ENCODE measurements around the gene NFIA.
"Not testable (repeated sequence)": the region's sequence is repeated elsewhere in the genome, so short reads cannot be mapped to it uniquely, and the experiment has no call there.

Gene NFIA

DNA sequence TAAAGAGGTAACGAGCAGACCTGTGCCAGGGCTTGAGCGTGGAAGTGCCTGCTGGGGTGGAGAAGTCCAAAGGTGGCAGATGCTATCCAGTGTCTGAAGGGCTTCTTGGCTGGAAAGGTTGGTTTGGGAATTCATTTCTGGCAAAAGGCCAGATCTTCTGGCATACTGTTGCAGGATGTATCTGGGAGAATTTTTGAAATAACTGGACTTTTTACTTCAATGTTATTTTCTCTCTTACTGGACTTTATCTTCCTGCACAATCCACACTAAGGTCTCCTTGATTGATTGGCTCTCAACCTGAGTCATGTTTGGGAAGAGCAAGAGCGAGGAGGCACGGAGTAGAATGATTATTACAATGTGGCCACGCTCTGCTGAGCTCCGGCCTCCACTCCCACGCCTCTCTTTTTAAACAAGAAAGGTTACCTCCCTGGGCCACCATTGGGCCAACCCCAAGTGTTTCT is 364.2 kb downstream of the NFIA start:
- DNase-seq, result no peak

DNA sequence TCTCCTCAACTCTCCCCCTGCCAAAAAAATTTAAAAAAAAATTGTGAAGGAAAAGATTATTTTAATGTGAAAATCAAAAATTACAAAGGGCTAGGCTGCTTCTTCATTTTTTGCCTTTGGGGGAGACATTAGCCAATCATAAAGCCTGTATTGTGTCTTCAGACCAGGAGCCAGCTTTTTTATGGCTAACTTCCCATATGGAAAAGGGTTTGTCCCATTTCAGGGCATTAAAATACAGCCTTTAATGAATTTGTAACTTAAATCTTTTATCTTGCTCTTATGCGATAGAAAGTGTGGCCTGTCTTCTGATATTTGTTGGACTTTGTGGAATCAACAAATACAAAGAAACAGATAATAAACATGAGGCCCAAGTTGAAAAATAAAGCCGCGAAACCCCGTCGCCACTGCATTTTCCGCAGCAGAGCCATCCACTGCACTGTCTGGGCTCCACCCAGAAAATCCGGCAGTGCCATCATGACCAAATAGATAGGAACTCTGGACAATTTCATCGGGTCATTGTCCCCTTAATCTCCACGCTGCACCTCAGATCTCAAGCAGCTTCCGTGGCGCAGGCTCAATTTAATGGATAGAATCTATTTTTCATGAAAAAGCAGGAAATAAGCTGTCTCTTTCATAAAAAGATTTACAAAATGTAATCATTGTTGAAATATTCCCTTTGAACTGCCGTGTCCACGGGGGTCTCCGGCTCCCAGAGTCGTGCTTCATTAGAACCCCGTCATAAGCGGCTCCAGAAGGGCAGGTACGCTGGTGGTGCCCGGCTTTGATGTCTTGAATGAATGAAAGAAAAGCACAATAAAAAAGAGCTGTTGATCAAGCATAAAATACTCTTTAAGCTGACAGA is 365.0 kb downstream of the NFIA start:
- DNase-seq, result no peak

DNA sequence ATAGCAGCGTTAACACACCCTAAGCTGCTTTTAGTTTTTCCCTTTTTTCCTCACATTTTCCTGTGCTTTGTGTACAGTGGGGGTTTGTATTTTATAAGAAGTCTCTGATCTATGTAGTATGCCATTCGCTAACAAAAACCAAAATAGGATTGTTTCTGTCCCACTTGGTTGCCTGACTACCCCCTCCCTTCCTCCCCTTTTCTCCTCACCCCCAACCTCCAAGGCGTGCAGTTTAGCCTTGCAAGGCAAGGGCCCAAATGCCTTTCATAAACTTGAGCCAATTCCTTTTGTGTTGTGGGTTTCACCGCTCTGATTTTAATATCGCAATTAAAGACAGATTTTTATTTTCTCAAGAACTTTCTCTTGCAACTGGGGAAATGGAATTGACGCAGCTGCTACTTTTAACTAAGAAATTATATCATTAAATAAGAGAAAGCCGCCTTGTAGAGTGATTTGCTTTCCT is 365.6 kb downstream of the NFIA start:
- DNase-seq, result no peak

DNA sequence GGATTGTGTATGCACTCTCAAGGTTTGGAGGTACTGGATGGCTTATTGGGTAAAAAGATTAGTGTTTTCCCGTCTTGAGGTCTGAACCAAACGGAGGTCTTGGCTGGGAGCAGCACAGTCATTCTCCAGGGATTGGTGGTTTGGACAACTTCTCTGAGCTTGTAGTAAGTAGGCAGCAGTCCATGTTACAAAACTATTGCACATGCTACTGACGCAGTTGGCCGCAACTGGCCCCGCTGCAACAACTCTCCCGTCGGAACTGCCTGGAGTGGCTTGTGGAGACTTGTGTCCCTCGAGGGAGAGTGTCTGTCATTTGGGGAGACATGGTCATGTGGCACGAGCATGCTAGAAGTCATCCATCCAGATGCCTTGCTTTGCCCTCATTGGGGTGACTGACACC is 366.6 kb downstream of the NFIA start:
- no peak for DNase-seq

DNA sequence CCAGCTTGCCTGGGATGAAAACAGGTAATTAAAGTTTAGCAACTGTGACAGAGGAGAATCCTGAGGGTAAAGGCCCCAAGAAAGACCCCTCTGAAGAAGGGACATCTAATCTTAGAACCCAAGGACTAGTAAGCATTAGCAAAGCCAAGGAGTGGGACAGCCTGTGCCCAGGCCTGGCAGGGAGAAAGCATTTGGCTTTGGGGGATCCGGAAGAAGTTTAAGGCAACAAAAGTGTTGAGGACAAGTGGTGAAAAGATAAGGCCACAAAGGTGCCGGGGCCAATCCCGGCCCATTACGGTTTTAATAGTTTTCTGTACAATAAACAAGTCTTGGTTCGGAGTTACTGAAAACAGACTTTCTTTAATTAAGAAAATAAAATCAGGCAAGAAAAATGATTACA is 367.0 kb downstream of the NFIA start:
- no peak for DNase-seq

DNA sequence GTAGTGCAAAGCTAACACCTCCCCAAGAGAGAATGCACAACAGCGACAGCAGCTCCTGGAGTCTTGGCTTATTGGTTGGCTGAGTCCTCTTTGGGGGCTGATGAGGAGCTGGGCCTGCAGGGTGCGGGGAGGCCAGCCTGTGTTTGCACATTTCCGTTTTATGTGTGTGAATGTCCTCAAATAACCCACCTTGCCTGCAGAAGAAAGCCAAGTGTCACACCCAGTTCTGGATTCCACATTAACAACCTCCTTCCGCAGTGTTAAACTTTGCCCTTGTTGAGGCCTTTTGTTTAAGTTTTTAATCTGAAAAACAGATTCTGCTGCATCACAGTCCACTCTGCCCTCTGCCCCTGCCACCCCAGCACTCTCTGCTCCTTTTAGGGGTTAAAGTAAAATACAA is 368.1 kb downstream of the NFIA start:
- no peak for DNase-seq

DNA sequence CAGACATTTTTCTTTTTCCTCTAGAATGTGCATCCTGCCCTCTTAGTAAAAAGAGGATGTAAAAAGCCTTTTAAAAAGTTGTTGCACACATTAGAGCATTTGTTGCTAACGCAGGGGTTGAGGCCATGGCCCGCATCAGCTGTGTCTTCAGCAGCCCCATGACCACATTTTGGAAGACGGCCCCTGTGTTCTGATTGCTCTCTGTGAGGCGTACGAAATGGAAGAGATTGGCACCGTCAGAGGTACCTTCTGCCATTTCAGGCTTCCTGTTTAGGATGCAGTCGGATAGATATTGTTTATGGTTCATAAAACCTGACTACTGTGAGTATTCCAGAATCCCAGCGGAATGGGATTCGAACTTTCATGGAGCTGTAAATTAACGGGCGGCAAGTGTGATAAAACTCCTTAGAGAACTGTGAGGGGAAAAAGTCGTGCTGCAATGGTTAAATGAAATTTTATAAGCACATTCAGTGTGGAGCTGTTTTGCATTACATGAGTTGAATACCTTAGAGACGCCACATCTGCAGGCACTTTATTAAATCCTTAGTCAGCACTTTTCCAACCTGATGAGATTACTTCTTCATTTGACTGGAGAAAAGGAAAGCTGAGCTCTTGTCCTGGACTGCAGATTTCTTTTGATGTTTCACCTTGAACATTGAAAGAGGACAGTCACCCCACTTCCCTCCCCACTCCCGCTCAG is 368.7 kb downstream of the NFIA start:
- no peak for DNase-seq

DNA sequence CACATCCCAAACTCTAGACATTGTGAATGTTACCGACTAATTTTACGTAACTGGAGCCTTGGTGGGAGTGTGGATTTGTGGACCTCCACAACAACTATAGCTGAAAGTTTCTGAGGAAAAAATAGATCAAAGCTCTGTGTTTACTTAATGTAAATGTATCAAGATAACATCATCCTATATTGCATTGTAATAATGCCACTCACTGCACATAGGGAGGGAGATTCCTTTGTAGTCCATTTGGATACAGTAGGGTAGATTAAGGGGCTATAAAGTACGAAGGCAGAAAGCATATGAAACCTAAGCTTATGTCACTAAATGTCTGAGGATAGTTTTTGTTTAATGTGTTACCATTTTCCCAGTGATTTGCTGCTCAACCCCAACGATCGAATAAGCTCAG is 369.2 kb downstream of the NFIA start:
- DNase-seq, result no peak

DNA sequence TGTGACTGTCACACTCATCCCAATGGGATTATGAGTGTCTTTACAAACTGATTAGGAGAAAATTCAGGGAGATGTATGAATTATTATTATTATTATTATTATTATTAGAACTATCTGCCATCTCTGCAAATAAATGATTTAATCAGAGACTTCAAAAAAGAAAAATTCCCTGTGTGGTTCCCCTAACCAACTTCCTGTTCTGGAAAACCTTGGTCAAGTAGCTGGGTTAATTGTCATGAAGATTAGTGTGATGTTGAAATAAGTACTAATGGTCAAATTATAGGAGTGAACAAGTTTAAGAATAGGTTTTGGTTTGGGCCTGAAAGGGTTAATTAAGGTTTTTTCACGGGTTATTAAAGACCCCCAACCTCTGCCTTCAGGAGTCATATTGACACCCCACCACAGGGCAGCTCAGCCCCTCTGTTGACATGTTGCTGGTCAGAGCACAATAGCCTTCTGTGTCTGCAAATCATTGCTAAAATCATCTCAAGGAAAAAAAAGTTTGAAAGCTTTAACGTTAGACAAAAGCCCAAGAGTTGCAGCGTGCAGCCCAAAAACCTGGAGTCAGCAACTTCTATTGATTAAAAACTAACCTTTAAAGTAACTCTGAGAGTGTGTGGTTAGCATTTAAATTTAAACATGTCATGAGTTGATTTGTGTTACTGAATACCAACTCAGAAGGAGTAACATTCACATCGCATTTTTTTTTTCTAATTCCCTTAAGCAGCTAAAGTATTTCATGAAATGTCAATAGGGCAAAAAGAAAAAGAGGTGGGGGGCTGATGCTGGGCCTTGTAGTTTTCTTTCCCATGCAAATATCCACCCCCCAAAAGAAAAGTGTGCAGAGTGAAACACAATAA is 370.0 kb downstream of the NFIA start:
- DNase-seq, result no peak

DNA sequence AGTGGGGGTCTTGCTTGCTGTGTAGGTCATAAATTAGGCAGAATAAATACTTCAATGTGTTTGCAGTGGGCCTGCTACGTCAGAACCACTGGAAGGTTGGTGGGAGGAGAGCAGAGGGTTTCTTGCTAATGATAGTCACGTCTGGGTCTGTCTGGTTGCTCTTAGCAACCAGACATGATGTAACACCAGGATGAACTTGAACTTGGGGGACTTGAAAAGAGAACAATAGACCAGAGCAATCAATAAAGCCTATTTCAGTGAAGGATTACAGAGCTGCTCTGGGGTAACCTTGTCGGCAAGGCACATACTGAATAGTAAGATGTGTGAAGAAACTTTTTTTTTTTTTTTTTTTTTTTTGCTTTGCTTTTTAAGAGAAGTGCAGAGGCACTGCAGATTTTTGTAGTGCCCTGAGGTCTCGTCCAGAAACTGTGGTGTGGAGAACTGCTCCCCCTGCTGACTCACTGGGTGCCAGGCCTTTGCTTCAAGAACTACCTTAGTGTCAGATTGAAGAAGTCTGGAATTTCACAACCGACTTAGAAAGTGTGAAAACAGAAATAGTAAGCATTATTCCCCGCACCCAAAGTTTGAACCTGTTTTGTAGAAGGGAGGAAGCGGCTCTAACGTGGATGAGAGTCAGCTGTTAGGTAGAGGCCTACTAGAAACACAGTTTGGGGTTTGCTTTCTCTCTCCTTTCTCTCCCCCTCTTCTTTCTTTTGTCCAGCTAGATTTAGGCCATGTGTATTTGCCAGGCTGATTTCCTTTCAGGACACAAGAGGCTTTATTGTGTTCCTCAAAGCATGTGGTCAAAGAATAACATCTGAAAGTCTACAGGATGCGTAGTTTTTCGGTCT is 371.0 kb downstream of the NFIA start:
- DNase-seq, result no peak

DNA sequence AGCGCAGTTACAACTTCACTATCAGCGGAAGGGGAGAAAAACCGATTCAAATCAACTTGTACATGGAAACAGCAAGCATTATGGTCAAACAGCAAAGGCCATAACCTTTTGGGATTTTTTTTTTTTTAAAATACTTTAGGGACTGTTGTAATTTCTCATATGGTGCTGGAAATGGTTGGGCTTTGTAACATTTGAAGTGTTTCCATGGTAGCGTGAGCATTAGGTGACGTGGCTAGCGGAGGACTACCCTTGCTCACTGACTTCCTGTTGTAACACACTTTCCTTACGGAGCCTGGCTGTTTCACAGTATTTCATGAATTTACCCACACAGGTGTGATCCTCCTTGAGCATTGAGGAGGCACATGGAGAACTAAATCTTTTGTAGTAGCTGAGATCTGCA is 373.0 kb downstream of the NFIA start:
- no peak for DNase-seq

DNA sequence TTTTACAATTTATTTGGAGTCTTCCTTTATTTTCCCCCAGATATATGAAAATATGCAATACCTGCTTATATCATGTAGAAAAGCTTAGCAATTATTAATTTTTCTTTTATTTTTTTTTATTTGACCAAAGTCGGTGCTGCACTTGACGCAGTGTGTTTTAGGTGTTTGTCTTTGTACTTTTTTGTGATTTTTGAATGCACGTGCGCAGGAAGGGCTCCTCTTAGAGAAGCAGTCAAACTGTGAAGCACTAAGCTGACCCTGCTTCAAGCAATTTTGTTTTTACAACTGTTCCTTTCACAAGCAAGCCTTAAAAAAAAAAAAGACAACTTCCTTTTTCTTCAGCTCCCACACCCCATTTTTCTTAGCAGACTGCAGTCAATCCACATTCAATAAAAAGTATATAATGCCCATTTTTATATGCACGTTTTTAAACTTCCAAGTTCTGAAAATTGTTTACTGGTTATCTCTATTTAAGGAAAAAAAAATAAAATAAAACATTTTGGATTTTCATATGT is 375.2 kb downstream of the NFIA start:
- DNase-seq, result no peak

DNA sequence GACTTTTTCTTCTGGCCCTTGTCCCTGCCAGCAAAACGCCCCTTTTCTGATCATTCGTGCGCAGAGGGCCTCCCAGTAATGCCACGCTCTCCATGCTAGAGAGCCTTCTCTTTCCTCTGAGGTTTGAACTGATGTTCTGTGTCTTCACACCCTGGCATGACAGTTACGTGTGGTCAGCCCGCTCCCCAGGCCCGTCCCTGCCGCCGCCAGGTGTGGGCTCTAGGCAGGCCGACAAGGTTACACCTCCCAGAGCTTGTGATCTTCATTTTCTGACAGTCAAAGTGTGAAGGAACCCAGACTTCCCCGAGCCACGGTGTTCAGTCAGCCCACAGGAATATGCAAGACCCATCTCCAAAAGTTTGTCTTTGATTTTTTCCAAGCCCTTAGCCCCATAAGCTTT is 377.0 kb downstream of the NFIA start:
- DNase-seq, result no peak

DNA sequence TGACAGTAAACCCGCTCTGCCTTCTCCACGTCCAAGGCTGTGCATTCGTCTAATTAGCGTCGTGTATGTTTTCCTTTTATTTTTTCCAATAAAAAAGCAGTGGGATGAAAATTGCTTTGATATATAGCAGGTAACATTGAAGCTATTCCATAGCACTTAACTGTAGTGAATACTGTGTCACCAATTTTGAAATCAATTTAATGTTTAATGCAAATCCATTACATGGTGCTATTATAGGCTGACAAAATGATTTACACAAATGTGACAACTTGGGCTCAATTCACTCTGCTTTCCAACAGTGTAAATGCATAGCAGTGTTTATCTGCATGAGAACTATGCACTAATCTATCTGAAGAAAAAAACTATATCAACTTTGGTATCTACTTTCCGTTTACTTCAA is 377.8 kb downstream of the NFIA start:
- no peak for DNase-seq

DNA sequence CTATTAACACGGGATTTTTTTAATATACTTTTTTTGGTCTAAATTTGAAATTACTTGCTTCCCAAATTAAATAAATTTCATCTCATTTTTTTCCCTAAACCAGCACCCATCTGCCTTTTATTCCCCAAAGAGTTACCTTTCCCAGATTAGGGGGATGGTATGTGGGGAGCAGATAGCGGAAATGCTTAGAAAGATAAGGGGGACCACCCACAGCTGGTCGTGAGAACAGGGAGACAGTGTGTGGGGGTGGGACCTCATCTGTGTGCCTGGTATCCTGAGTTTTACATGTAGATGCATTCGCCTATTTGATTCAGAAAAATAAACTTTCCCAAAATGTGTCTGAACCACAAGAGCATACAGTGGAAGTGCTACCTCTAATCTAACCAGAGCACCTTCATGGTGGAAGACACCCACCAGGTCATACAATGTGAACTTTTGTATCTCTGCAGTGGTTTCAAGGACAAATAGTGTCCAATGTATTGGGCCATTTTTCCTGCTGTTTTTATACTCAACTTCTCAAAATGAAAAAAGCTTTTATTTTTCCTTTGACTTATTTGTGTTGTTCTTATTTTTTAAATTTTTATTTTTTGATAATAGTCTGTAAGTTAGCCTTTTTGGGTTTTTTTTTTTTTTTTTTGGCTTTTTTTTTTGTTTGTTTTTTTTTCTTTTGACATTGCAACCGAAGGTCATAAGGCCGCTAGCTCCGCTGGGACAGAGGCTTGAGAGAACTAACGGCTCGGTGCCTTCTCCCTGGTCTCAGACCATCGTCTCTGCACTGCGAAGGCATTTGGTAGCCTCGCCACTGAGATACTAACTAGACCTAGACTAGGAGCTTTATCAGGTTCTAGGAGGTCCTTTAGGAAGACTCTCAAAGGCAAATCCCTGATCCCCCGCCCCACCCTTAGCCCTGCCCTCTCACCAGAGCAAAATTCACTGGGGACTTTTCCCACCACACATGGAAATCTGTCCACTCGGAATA is 379.3 kb downstream of the NFIA start:
- DNase-seq, result no peak

DNA sequence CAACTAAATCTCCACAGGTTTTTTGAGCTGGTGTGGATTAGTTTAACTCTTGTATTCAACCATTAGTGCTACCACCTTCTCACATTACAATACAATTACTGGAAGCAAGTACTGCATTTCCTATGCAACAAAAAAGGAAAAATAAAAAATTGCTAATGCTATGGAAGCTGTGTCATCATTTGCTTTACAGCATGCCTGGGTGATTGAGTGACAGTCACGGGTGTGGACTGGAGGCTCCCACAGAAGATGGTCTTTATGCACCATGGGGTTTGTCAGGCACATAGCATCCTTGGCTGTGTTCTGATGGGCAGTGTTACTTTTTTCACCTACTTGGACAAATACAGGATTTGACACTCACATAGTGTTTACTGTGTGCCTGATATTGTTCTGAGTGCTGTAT is 380.3 kb downstream of the NFIA start:
- no peak for DNase-seq

DNA sequence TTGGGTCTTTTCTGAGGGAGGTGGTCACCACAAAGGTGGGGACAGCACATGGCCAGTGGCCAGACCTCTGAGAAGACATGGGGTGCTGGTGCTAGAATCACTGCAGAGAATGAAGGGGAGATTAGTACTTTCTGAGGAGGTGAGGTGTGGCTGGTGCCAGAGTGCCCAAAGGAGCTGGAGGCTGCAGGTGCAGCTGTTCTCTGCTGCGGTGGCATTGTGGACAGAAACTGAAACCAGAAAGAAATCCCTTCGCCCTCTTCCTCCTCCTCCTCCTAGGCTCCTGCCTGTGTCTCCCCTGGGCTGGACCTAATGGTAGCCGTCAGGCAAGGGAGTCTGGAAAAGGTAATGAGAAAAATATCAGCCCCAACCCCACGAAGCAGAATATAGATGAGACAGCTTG is 380.9 kb downstream of the NFIA start:
- no peak for DNase-seq

DNA sequence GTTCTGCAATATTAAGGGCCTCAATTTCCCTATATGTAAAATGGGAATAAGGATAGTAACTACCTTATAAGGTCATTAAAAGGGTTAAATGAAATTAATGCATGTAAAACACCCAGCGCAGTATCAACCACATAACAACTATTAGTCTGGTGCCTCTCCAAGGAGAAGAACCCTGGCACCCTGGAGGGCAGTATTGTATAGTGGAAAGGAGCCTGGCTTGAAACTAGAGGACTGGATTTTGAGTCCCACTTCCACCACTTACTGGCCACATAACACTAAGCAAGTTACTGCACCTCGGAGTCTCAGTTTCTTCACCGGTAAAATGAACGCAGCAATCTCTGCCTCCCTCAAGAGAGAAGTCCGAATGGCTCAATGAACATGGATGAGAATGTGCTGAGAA is 385.5 kb downstream of the NFIA start:
- not testable (repeated sequence) for DNase-seq

DNA sequence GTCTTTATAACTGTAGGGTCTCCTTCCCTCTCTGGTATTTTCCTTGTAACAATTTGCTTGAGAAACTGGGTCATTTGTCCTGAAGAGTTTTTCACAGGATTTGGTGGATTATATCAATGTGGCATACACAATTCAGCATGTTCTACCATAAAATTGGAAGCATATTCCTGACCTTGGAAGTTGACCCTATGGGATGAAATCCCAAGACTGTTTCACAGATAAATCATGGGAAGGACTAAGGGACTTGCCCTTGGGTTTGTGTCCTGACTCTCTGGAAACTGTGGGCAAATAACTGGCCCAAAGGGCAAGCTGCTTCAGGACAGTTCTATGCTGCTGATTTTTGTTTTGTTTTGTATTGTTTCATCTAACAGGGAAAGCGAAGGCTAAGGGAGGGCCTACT is 387.0 kb downstream of the NFIA start:
- no peak for DNase-seq

DNA sequence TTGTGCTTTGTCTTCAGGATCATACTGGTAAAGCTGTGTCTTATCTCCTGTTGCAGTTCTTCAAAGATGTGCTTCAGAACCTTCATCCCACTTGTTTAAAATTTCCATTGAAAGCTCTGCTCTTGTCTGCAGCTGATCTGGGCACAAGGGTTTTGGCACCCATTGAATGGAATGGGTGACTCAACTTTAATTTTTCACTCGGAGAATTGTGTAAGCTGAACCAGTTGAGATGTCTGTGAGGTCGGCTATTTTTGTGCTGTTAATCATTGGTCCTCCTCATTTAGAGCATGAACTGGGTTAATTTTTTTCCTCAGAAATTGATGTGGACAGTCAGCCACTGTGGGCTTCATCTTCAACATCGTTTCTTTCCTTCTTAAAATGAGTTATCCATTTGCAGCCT is 390.5 kb downstream of the NFIA start:
- no peak for DNase-seq

Data from activated gamma-delta T cell (primary cell).